ENCODE results near the gene TACO1.
A peak's percentile ranks its signal among the peaks of the same experiment; 100 is the strongest.

TACO1 gene

DNA sequence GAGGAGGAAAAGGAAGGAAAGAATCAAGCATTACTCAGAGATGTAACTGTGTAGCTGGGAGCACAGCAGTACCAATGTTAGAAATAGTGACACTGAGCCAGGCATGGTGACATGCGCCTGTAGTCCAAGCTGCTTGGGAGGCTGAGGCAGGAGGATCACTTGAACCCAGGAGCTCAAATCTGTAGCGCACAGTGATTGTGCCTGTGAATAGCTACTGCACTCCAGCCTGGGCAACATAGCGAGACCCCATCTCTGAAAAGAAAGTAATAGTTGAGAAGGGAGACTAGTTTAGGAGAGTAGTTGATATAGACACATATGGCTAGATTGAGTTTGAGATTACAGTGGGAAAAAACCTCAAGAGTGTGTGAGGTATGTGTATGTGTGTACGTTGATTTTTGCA lies 39.3 kb downstream of the TACO1 start:
- DNase-seq (ENCODE audit: low read depth): no peak

DNA sequence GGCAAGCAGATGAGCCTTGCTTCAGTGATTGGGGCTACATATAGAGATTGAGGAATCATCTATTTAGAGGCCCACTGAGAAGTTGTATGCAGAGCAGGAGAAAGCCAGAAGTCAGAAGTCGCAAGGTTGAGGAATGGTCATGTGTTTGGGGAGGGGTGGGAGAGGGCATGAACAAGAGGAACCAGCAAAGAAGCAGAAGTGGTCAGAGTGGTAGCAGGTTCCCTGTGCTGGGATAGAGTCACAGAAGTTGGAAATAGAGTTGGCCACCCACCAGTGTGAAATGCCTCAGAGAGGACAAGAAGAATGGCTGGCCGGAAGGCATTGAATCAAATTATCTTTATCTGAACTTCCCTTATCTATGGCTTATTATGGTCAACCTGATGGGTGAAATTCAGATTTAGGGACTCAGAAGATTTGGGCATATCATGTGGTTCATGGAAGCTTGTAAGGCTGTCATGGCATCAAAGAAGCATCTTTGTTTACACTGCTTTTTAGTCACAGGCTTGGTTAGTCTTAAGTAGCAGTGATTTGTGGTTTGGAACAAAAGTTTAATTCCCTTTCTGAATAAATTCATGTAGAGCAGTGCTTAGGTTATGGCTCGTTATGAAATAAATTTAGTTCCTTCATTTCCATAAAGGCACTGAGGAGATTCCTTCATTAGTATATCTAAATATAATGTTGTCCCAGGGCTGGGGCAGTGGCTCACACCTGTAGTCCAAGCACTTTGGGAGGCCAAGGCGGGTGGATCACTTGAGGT lies 41.2 kb downstream of the TACO1 start:
- DNase-seq (ENCODE audit: low read depth): no peak

DNA sequence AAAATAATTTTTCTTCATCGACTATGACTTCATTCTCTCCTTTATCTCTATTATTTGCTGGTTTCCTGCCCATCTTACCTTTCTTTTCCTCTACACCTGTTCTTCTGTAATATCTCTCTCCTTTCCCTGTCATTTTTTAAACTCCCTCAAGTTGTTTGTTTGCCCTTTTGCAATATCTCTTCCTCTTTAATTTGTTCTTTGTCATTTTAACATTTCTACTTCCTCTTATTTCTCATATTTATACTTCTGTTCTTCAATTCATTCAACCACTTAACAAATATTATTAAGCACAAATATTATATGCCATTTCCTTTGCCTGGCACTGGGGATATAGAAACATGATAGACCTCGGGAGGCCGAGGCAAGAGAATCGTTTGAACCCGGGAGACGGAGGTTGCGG lies 44.2 kb downstream of the TACO1 start:
- no peak for DNase-seq (ENCODE audit: low read depth)

DNA sequence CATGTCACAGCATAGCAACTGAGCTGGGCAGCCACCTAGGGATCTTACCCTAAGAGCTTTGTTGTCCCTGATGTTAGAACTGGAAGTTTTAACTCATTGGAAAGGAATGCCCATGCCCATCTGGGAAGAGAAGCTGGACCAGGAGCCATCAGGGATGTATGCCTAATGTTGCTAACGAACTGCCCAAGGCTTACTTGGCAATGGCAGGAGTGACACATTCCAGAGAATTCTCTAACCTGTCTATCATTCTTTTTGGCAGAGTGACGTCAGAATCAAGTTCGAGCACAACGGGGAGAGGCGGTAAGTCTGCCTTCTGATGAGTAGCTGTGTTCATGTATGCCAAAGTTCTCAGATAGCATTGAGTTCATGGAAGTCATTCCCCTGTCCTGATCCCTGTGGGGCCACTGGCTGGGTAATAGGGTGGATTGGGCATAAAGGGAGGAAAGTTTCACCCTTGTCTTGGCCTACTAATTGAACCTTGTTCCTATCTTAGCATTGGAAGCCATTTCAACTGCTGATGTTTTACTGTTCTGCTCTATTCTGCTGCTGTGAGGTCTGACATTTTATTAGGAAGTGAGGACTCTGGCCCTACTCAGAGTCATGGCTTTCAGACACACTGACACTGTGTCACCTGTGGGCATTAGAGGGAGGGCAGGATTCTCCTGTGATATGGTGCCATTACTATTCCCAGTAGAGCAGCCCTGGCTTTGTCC lies 45.2 kb downstream of the TACO1 start:
- DNase-seq (ENCODE audit: low read depth): no peak

DNA sequence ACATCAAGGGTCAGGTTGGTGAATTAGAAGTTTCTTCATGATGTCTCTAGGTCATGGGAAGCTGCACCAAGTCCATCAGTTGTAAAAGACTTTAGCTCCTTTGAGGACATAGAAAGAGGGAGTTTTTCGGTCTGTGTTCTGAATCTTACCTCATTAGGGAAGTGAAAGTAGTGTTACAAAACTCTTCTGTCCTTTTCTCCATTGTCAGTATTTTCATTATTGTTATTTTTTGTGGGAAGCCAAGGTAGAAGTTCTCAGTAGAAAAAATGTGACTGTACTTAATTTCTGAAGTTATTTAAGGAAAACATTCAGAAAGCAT lies 45.8 kb downstream of the TACO1 start:
- no peak for DNase-seq (ENCODE audit: low read depth)

DNA sequence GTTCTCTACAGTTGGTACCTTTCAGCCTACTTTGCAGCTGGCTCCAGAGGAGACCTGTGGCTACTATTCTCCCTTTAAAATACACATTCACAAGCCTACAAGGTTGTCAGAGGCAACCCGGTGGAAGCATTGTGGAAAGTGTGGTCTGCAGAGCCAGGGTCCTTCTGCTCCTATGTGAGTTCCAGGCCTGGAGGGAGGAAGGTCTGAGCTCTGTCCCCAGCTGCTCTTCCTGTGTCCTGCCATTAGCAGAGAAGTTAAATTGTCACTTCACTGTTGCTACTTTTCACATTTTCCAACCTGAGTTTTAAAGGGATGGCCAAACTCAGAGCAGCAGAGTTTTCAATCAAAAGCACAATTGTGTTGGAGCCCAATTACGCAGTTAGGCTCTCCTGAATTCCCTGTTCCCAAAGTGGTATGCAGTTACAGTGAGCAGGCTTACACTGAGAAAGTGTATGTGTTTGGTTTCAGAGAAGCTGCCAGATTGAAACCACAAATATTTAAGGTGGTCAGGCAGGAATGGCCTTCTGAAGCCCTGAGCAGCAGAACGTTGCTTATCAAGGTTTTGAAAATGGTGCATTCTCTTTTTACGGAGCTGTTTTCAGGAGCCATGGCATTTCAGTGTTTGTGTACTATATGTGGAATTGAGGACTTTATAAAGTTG lies 46.5 kb downstream of the TACO1 start:
- DNase-seq (ENCODE audit: low read depth): peak; percentile 80

DNA sequence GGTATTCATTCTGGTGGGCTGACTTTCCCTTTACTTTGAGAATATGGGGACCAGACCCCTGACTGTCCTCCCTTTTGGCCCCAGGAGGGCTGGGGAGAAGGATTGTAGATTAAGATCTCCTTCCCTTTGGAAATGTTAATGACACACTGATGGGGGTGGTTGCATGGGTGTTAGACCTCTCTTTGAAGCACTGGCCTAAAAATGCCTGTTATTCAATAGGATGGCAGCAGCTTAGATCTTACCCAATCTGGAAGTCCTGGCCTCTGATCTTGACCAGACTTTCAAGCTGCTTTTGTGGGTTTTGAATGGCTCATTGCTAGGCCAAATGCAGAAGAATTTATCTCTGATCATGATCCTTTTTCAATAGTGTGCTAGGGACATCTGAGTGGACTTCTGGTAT lies 47.2 kb downstream of the TACO1 start:
- DNase-seq (ENCODE audit: low read depth): no peak

DNA sequence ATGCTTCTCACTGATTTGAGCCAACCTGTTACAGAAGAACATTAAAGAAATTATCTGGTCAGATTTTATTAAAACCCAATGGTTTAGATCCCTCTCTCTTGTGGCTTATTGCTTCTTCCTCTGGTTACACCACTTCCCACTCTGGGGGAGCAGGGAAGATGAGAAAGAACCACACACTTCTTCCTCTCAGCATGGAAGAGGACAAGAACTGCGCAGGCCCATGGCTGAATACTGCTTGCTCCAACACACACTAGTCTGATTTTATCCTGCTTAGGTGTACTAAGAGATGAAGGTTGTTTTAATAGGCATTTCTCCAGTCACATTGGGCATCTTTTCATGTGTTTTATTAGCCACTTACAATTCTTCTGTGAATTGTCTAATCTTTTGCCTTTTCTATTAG lies 49.1 kb downstream of the TACO1 start:
- no peak for DNase-seq (ENCODE audit: low read depth)

DNA sequence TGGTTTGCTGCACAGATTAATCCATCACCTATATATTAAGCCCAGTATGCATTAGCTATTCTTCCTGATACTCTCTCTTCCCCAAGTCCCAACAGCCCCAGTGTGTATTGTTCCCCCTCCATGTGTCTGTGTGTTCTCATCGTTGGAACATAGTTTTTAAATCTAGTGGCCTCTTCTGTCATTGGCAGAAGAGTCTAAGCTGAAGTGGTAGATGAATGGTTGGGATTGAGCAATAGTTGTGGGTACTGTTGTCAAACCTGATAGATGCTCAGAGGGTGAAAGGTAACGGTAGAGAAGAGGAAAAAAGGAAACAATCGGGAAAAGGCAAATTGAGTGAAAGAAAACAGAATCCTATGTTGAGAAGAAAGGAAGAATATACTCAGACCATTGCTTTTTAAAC lies 51.4 kb downstream of the TACO1 start:
- no peak for DNase-seq (ENCODE audit: low read depth)

DNA sequence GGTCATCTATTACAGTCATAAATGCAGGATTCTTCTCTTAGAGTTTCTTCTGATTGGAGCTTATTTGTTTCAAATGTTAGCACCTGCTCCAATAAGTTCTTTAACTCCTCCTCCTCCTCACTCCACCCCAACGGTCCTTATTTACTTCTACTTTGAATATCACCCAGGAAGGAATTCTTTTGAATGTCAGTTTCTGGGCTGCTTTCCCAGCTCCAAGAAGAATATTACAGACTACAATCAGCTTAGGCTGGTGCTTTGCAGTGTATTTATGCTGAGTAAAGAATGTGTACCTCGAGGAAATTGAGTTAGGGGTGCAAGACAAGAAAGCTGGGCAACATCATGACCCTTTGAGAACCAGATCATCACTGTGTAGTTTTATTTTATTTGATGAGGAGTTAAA lies 52.4 kb downstream of the TACO1 start:
- DNase-seq (ENCODE audit: low read depth): no peak

DNA sequence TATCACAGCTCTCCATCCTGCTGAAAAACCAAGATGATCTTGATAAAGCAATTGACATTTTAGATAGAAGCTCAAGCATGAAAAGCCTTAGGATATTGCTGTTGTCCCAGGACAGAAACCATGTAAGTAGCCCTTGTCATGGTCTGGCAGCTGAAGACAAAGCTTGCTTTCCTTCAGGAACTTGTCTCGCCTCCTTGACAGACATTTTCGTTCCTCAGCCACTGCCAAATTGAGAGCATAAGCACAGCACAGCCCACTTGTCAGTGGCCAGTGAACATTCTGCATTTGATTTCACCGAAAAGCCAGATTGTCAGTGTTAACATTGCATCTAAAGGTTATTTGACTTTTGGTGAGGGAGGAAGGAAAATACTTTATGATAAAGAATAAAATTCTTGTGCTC lies 57.1 kb downstream of the TACO1 start:
- DNase-seq (ENCODE audit: low read depth): no peak

Data from non-pigmented ciliary epithelial cell (primary cell).